Measurements from ENCODE around the gene PREP.
"Not testable (repeated sequence)": the region's sequence is repeated elsewhere in the genome, so short reads cannot be mapped to it uniquely, and the experiment has no call there.

PREP gene

GRCh38 chr6:105259913-105260889 is 142.7 kb downstream of the PREP start:
- DNase-seq, result no peak

- no peak for DNase-seq
Measured at GRCh38 chr6:105258816-105259215, 144.1 kb downstream of the PREP start.

GRCh38 chr6:105257340-105257739 is 145.5 kb downstream of the PREP start:
- no peak for DNase-seq

GRCh38 chr6:105256619-105257018 is 146.3 kb downstream of the PREP start:
- DNase-seq, result no peak

- no peak for DNase-seq
Measured at GRCh38 chr6:105253787-105254186, 149.1 kb downstream of the PREP start.

- DNase-seq, result no peak
Measured at GRCh38 chr6:105251689-105252088, 151.2 kb downstream of the PREP start.

- DNase-seq, result no peak
Measured at GRCh38 chr6:105250533-105250932, 152.3 kb downstream of the PREP start.

GRCh38 chr6:105243487-105243886 is 159.4 kb downstream of the PREP start:
- no peak for DNase-seq

- DNase-seq, result no peak
Measured at GRCh38 chr6:105235155-105235554, 167.7 kb downstream of the PREP start.

- DNase-seq, result not testable (repeated sequence)
Measured at GRCh38 chr6:105231771-105232170, 171.1 kb downstream of the PREP start.

Measured in stimulated activated CD4-positive, alpha-beta T cell treated with anti-CD3 and anti-CD28 coated beads, Interleukin-4, amount 100 ng/mL, for 4 hours (primary cell).